ENCODE data around the gene PARD3.

DNA sequence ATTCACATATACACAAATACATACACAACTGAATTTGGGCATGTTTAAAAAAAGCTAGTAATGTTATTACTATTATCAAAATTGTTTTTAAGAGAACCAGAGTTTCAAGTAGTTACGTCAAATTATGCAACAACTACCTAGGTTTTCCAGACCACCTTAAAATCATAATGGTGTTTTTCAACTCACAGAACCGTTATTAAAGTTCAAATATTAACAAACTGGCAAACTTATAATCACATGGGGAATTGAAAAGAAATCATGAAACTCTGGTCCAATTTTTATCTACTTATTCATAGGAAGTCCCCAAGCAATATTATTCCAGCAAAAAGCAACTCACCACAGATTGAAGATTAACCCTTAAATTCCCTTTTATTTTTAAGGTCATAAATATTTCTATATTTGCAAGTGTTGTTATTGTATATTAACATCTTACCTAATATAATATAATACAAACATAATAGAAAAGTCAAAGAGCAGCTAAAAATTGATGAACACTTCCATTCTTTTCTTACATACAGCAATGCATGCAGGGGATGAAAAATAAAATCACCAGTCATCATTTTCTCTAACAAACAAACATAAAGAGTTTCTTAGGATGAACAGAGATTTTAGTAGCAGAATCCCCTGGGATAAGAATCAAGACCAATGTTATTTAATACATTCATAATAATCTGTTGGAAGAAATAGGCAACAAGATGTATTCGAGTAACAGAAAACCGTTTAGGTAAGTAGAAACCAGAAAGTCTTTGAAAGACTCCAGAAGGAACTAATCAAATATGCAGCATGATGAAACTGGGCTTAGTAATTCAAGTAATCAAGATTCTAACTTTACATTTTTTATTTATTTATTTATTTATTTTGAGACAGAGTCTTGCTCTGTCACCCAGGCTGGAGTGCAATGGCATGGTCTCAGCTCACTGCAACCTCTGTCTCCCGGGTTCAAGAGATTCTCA, 391.1 kb downstream of the PARD3 start:
- TF ChIP-seq, protein P1, sequence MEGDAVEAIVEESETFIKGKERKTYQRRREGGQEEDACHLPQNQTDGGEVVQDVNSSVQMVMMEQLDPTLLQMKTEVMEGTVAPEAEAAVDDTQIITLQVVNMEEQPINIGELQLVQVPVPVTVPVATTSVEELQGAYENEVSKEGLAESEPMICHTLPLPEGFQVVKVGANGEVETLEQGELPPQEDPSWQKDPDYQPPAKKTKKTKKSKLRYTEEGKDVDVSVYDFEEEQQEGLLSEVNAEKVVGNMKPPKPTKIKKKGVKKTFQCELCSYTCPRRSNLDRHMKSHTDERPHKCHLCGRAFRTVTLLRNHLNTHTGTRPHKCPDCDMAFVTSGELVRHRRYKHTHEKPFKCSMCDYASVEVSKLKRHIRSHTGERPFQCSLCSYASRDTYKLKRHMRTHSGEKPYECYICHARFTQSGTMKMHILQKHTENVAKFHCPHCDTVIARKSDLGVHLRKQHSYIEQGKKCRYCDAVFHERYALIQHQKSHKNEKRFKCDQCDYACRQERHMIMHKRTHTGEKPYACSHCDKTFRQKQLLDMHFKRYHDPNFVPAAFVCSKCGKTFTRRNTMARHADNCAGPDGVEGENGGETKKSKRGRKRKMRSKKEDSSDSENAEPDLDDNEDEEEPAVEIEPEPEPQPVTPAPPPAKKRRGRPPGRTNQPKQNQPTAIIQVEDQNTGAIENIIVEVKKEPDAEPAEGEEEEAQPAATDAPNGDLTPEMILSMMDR (conservative IDR thresholded peaks at IDR 0.05): no peak
- no peak for TF ChIP-seq EZH2 (IDR thresholded peaks at IDR 0.05; ENCODE audit: low read depth)
